Panc1 (cell line): Measurements from ENCODE around the gene MTSS2. TPM values are rescaled to one million over a fixed set of nuclear protein-coding genes. Genes with fewer than 3 reads are reported as not detected.

ENCODE experiments used
- ATAC-seq: fragments of 200-7000 bp; cut with Tn5 transposase; 2 replicates; pipeline ENCODE4 v1.9.1; 2020; ENCODE audit warnings: mild to moderate bottlenecking, moderate library complexity
- BruUV-seq: library from RNA; stranded (reverse); fragments of 400-500 nt; replicated peaks from 2 replicates; lab custom pipeline; 2021; lab: Mats Ljungman, UMichigan
- CTCF ChIA-PET: fragments of 300-600 bp; sonication (Branson Sonifier 250); formaldehyde crosslinking; loops from one replicate; lab custom pipeline; 2022; ENCODE audit warnings: antibody characterized with exemption; lab: Charles Lee
- POLR2A ChIA-PET: fragments of 300-600 bp; sonication (Branson Sonifier 250); formaldehyde crosslinking; loops from one replicate; lab custom pipeline; 2022; ENCODE audit warnings: antibody characterized with exemption; lab: Charles Lee
- DNase-seq: peaks from one replicate; pipeline ENCODE4 v3.0.0-alpha.2; 2010; ENCODE audit warnings: low read depth, low spot score
- H3K27ac ChIP-seq: 2 replicates; pipeline ENCODE4 v1.5.1; 2011; ENCODE audit warnings: mild to moderate bottlenecking, low read length, inconsistent platforms
- H3K27me3 ChIP-seq: fragments of 200-500 bp; sonication (Bioruptor generic); 2 replicates; pipeline ENCODE4 v1.6.0; 2014; ENCODE audit warnings: low read length, inconsistent platforms; ENCODE audit not compliant: control insufficient read depth, insufficient read depth
- H3K36me3 ChIP-seq: fragments of 200-500 bp; sonication (Bioruptor generic); 2 replicates; pipeline ENCODE4 v1.5.1; 2014; ENCODE audit warnings: inconsistent platforms, mild to moderate bottlenecking, low read length, moderate library complexity; ENCODE audit not compliant: control insufficient read depth, insufficient read depth
- H3K4me1 ChIP-seq: 2 replicates; pipeline ENCODE4 v1.5.1; 2011; ENCODE audit warnings: inconsistent platforms, mild to moderate bottlenecking, low read length, moderate library complexity; ENCODE audit not compliant: control insufficient read depth, insufficient read depth
- H3K4me3 ChIP-seq, 2 experiments: 2 replicates each; pipeline ENCODE4 v1.5.1; 2011 to 2012; ENCODE audit warnings: low read depth in 2 of 2, low read length in 2 of 2, mild to moderate bottlenecking in 2 of 2, inconsistent platforms in 1 of 2, moderate library complexity in 1 of 2
- H3K9me3 ChIP-seq: fragments of 200-500 bp; sonication (Bioruptor generic); 2 replicates; pipeline ENCODE4 v1.5.1; 2014; ENCODE audit warnings: low read depth, mild to moderate bottlenecking, inconsistent platforms, low read length, moderate library complexity; ENCODE audit not compliant: control insufficient read depth, insufficient read depth
- CTCF ChIP-seq: fragments of 450-650 bp; IDR thresholded peaks from 2 replicates; pipeline ENCODE4 v1.5.1; 2017; ENCODE audit warnings: mild to moderate bottlenecking
- POLR2AphosphoS5 ChIP-seq: IDR thresholded peaks from 2 replicates; pipeline ENCODE4 v1.6.1; 2012; ENCODE audit warnings: mild to moderate bottlenecking, low read depth, low read length, moderate library complexity
- REST ChIP-seq, 2 experiments: IDR thresholded peaks; 2 replicates each; pipeline ENCODE4 v1.6.1; 2011 to 2012; ENCODE audit warnings: low read depth in 2 of 2, control low read depth in 1 of 2, low read length in 1 of 2, mild to moderate bottlenecking in 1 of 2, moderate library complexity in 1 of 2; ENCODE audit not compliant: insufficient read depth in 1 of 2
- SIN3A ChIP-seq: IDR thresholded peaks from 2 replicates; pipeline ENCODE4 v1.6.1; 2012; ENCODE audit warnings: low read depth, mild to moderate bottlenecking, low read length, moderate library complexity, borderline replicate concordance; ENCODE audit not compliant: insufficient read depth
- TCF7L2 ChIP-seq: IDR thresholded peaks from 2 replicates; pipeline ENCODE4 v1.6.1; 2011; ENCODE audit warnings: mild to moderate bottlenecking, low read depth, low read length, inconsistent platforms
- in situ Hi-C: cut with HindIII; loops from 2 replicates; pipeline ENCODE4 v1.10.0; 2016; ENCODE audit warnings: low sequenced_read_pairs, low pct_unique_long_range_greater_than_20kb
- intact Hi-C: fragments of 100-400 bp; cut with micrococcal nuclease; formaldehyde crosslinking; loops from one replicate; pipeline ENCODE4 v1.10.0; 2022; ENCODE audit not compliant: unreplicated experiment
- total RNA-seq: library from RNA; stranded (reverse); gene quantifications from one replicate; pipeline ENCODE4 v1.2.1, GENCODE V29; 2021; ENCODE audit not compliant: unreplicated experiment

Gene MTSS2
- total RNA-seq, 1 experiment from 2014 or later = 55.7 TPM

- Histone ChIP-seq H3K27me3 (no peaks in the 10 kb centered on the region), H3K9me3 (no peaks in the 10 kb centered on the region), H3K36me3 (no peaks in the 10 kb centered on the region), H3K4me3 (no peak overlapping the region), H3K27ac (no peak overlapping the region), H3K4me1 (no peaks in the 10 kb centered on the region)
- DNase-seq (no peak), ATAC-seq (no peak)
- ChIA-PET CTCF (no interaction called here), POLR2A (no interaction called here)
- in situ Hi-C loops = no loop called here
- TF ChIP-seq CTCF (no peak), POLR2AphosphoS5 (no peak), REST (IDR thresholded peaks at IDR 0.05; ENCODE audit: insufficient read depth in 1 of 2, low read depth in 2 of 2, low read length in 1 of 2) (no peak), TCF7L2 (no peak), SIN3A (no peak)
- BruUV-seq = no TSS peak
- intact Hi-C loops = loop anchor here (10.0 kb wide), 1 partner anchor 83 kb away; no protein-coding TSS in a partner anchor
Measured at GRCh38 chr16:70657956-70658355, 27.9 kb downstream of the MTSS2 start.

GRCh38 chr16:70656712-70657263, 29.1 kb downstream of the MTSS2 start:
- BruUV-seq = no TSS peak
- TF ChIP-seq CTCF (no peak), TCF7L2 (no peak), POLR2AphosphoS5 (no peak), SIN3A (no peak), REST (IDR thresholded peaks at IDR 0.05; ENCODE audit: insufficient read depth in 1 of 2, low read depth in 2 of 2, low read length in 1 of 2) (no peak)
- CTCF ChIA-PET = no interaction called here
- DNase-seq (no peak), ATAC-seq (no peak)
- H3K27ac ChIP-seq = no peak overlapping the region
- no peaks in the 10 kb centered on the region for H3K4me1 ChIP-seq
- intact Hi-C loops = loop anchor here (10.0 kb wide), 1 partner anchor 82 kb away; no protein-coding TSS in a partner anchor
- H3K27me3 ChIP-seq = no peaks in the 10 kb centered on the region
- H3K36me3 ChIP-seq = no peaks in the 10 kb centered on the region
- in situ Hi-C loops = no loop called here
- H3K9me3 ChIP-seq = no peaks in the 10 kb centered on the region
- no peak overlapping the region for H3K4me3 ChIP-seq
- POLR2A ChIA-PET = no interaction called here
